Stimulated activated CD4-positive, alpha-beta T cell treated with anti-CD3 and anti-CD28 coated beads, Interleukin-15, amount 100 ng/mL, for 1 hour (primary cell): ENCODE results near the gene SAP30BP.

Experiments
- DNase-seq, 2 donors: peaks; one replicate each; pipeline ENCODE4 v3.0.0-alpha.2; 2020; ENCODE audit warnings: low read depth in 1 of 2, low spot score in 1 of 2

The SAP30BP gene

DNA sequence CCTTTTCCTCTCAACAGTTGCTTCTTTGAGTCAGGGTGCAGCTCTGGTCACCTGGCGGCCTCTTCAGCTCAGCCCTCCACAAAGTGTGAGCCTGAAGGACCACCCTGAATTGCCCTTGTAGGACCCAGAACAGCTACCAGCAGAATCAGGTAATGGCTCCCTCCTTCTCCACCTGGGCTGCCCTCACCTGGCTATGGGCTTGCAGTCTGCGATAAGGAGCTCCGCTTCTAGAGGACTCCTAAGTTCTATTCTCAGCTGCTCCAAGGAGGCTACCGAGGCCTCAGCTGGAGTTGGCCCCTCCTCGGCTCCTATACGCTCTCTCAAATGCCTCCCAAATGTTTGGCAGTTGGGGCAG is 20.5 kb upstream of the SAP30BP start:
- no peak for DNase-seq

DNA sequence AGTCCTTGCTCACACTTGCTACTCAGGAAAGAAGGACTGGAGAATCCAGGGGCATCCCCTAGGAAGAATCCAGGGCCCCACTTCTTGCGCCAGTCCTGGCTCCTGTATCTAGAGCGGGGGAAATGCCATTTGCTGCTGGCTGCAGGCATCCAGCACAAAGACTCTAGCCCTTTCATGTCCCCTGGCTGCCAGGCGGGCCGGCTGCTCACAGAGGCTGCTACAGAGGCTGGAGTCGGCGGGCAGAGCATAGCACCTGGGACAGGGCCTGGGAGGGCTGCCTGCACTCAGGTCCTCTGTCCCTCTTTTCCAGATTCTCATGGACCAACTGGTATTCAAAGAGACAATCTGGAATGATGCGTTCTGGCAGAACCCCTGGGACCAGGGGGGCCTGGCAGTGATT is 20.1 kb upstream of the SAP30BP start:
- no peak for DNase-seq

DNA sequence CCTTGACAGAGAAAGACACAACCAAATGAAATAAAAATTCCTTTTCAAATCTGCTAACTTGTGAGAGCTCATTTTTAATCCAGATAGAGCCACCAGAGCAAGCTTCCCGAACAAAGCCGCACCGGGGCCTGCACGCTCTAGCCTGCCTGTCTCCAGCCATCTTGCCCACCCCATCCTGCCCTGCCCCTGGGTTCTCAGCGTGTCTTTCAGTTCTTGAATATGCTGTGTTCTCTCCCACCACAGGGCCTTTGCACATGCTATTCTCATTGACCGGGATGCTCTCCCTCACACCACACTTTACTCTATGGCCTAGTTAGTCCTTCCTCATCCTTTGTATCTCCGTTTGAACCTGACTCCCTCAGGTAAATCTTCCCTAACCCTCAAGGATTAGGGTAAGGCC is 19.2 kb upstream of the SAP30BP start:
- DNase-seq = no peak

DNA sequence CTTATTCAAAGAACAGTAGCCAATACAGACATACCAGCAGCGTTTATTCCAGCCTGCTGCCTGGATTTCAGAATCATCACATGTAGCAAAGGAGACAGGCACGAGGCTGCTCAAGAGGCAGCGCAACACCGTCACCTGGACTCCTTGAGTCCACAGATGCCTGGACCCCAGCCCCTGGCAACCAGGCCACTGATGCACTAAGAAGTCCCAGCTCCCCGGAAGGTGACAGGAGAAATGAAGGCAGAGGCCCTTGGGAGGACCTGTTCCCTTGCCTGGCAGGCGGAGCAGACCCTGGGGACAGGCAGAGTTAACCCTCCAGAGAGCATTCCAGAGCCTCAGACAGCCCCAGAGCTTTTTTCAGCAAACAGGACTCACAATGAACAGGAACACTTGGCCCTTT is 17.5 kb upstream of the SAP30BP start:
- DNase-seq = no peak

DNA sequence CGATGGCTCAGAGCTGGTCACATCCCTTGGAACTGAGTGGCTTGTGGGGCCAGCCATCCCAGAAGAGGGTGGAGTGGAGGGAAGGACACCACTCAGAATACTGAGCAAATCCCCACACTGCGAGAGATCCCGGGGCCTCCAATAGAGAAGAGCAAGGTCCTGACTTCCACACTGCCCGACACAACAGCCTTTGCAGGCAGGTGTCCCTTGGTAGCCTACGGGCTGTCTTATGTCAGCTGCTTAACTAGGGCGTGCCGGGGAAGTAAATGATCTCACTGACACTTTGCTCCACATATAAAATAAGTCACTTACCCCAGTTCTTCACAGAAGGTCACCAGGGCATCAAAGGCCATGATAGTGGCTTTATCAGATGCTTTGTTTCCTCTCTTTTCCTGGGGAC is 16.3 kb upstream of the SAP30BP start:
- DNase-seq = no peak

DNA sequence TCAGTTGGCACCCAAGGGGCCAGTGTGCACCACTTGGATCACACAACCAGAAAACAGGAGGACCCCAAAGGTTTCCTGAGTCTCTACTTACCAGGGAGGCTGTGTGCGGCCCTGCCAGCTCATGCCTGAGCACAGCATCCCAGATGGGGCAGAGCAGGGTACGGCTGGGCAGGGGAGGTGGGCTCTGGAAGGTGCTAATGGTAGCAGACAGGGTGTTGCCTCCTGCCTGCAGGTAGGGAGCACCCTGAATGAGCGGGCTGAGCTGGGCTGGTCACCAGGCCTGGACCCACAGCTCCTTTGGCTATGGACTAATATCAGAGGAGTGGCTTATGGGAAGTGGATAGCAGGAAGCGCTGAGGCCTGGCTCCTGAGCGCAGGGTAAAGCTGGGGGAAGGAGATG is 14.8 kb upstream of the SAP30BP start:
- no peak for DNase-seq

DNA sequence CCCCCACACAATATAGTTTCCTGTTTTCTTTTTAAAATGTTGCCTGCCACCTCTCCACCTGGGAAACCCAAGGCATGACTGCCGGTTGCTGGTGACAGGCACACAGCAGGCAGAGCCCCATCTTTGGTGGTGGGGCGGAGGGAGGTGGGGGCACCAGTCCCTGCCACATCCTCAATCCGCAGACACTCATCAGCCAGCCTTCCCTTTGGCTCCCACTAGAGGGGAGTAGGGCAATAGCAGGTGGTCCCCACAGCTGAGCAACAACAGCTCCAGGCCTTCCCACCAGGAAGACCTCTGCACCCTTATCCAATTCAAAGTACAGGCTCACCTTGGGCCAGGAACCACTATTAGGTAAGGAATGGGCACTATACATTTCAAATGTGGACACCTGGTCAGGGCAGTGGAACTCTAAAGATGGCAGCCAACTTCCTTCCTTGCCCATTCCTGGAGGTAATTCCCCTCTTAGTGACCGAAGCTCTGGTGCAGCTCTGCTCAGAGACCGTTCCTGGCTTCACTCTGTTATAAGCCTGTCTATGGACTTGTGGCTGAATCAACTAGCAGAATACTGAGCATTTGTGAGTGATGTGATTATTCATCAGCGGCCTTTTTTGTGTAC is 14.1 kb upstream of the SAP30BP start:
- no peak for DNase-seq

DNA sequence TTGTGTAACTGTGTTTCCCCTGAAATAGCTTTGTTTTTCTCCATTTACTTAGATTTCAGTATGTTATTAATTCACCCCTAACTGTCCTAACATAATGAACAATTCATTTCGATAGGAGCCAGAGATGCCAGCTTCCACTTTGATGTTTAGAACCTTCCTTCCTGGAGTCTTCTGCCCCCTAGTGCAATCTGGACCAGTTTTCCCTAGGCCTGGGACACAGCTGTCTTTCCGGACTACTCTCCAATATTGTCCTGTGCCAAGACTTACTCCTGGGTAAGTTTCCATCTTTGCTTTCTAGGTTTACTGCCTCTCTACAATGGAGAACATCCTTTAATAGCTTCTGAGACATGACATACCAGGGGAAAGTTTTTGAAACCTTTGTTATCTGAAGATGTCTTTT is 13.0 kb upstream of the SAP30BP start:
- no peak for DNase-seq

DNA sequence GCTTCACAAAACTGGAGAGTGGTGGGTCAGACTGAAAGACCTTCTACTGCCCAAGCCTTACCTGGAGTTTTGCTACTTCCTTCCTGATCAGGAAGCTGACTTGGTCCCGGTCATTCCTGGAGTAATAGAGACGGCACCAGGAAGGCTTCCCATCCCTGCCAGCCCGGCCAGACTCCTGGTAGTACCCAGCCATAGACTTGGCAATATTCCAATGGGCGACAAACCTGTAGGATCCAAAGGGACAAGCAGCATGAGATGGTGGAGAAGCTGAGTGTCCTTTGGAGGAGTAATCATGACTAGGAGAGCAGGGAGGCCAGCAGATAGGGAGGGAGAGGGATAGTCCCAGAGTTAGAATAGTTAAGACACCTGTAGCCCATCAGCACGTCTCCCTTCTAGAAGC is 8.9 kb upstream of the SAP30BP start:
- DNase-seq = no peak

DNA sequence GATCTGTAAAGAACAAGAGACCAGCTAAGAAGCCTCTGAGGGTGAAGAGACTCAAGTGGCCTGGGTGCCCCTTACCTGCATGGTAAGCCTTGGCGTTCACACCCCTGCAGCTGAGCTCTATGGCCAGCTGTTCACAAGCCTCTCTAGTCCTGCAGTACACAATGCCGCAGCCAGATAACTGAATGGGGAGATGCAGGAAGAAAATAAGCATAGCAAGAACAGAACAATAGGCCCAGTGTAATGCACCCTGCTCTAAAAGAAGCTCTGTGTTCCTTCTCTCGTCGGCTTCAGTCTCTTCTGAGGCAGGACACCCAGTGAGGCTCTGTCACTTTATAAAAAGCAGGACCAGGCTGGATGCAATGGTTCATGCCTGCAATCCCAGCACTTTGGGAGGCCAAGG is 5.6 kb upstream of the SAP30BP start:
- DNase-seq = no peak

DNA sequence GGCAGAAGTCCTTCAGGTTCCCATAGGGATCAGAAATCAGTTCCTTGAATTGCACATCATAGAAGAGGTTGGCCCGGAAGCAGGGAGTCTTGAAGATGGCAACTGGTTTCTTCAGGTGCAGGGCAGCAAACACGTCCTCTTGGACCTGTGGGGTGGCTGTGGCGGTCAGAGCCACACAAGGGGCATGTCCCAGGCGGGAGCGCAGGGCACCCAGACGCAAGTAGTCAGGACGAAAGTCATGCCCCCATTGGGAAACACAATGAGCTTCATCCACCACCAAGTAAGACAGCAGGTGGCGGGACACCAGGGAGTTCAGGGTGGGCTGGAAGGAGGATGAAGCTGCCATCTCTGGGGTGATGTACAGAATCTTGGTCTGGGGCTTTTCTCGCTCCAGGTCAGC is 4.6 kb upstream of the SAP30BP start:
- DNase-seq = no peak

DNA sequence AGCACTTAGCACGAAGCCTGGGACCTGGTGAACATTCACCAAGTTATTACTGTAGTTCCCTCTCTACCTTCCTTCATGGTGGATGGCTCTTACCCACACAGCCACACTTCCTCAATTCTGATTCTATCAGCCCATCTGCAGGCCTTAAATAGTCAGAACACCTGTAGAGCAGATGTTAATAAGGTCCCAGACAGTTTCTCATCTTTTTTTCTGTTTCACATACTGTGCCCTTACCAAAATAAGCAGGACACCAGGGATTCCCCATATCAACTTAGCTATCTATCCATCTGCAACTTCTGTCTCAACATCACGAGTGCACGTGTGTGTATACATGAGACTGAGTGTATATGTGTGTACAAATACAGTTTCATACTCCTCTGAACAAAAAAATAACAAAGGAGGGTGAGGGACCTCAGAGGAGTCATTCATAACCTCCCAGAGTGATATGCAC is 3.0 kb upstream of the SAP30BP start:
- DNase-seq = no peak

DNA sequence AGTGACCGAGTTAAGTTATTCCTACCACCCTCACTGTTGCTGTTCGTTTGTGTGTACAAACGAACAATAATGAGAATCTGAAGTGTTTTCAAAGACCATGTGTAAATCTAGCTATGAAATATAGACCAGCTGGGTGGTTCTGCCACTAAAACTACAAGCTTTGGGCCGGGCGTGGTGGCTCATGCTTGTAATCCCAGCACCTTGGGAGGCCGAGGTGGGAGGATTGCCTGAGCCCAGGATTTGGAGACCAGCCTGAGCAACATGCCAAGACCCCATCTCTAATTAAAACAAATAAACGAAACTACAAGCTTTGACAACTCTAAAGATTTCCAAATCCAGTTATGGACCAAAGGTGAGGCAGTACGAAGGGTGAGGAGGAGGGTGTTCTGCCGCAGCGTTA is 1.2 kb upstream of the SAP30BP start:
- DNase-seq = no peak

DNA sequence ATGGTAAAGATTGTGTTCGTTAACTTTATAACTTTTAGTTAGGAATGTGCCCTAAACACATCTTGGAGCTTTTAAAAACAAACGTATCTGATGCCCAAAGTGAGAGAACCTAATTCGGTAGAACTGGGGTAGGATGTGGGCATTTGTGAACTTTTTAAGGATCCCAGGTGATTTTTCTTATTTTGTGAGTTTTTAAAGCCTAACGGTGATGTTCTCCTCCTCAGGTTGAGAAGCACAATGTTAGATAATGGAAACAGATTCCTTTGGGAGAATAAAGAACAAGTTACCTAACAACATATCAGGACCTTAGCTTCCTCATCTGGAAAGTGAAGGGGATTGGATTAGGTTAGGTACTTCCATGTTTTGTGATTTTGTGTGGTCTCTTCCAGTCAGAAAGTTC is 687 bp downstream of the SAP30BP start:
- DNase-seq = no peak

DNA sequence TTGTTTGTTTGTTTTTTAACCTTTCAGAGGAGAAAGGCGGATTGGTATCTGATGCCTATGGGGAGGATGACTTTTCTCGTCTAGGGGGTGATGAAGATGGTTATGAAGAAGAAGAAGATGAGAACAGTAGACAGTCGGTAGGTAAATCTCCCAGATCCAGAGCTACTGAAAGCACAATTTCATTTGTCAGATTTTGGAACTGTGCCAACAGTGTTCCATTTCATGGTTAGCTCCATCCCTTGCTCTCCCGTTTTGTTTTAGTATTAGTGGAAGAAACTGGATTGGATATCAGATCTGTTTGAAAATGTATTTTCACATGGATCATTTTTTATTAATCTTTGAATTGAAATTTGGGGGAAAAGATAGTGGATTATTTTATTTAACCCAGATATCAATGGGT is 1.4 kb downstream of the SAP30BP start:
- no peak for DNase-seq

DNA sequence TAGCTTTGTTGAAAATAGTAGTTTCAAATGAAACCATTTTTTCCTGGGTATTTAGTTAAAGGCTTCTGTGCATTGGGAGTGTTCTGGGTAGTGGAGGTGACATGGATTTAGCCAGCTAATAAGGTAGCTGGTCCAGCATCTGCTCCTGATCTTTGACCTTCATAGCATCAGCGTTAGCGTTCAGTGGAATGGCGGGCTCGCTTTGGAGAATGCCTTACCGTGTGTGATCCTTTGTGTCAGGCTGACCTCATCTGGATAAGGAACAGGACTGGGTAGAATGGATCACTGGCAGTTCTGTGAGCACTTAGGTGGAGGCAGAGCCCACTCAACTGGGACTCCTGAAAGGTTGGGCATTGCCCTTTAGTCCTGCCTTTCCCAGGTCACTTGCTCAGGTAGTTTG is 3.7 kb downstream of the SAP30BP start:
- no peak for DNase-seq

DNA sequence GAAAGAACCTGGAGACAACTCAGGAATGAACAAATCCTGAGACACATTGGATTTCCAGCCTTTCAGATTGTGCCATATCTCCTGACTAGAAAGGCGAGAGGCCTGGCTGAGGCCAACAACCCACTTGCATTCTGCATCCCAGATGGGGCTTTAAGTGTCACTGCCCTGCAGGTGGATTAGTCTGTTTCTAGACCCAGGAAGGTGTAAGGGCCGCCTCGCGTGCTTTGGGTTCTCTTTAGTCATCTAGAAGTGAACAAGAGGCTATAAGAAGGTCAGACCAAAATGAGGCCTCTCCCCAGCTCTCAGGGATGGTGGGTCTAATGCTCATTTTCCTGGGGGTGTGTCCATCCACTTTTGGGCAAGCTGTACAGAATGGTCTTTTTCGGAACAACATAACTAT is 4.9 kb downstream of the SAP30BP start:
- no peak for DNase-seq

DNA sequence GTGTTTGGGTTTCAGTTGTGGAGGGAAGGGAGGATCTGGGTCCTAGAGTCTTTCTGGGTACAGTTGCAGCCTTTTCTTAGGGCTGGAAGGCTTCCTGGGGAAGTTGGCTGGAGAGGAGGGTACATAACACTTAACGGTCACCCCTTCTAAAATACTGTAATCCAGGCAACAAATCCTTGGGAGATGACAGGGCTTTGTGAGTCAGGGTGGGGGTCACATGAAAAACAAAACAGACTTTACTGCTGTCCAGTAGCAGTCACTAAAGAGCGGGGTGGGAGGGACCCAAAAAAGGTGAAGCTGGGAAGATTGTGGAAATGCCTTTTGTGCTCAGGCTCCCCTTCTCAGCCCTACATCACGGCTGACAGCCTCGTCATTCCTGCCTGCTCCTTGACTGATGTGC is 6.3 kb downstream of the SAP30BP start:
- DNase-seq = no peak

DNA sequence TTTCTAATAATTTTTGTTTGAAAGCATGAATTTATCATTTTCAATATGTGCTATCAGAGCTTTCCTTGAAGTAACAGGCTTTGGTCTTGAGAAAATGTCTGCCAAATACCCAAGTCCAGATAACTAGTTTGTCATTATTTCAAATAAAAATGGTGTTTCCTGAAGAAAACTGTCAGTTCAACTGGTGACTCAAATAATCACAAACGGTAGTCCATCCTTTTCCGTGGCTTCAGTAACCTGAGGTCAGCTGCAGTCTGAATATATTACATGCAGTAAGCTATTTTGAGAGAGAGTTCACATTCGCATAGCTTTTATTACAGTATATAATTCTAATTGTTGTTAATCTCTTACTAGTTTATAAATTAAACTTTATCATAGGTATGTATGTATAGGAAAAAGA is 9.3 kb downstream of the SAP30BP start:
- no peak for DNase-seq

DNA sequence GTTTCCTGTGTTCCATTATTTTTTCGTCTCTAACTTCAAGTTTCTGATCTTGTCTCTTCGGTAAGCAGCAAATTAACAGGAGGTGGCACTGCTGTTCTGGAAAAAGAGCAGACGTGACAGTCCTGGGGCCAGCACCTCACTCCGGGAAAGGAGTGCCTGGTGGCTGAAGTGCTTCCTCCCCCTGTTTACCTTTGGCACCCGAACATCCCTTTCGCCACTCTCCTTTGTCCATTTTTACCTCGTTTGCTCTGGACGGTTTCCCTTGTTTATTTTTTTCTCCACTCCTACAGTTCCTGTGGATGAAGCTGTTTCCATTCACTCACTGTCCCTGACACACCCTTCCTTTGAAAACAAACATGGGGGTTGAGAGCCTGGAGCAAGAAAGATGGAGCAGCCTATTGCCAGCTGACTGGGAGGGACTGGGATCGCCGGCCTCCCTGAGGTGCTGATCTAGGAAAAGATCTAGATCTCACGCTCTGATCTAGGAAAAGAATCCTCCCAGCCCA is 12.6 kb downstream of the SAP30BP start:
- DNase-seq = no peak

DNA sequence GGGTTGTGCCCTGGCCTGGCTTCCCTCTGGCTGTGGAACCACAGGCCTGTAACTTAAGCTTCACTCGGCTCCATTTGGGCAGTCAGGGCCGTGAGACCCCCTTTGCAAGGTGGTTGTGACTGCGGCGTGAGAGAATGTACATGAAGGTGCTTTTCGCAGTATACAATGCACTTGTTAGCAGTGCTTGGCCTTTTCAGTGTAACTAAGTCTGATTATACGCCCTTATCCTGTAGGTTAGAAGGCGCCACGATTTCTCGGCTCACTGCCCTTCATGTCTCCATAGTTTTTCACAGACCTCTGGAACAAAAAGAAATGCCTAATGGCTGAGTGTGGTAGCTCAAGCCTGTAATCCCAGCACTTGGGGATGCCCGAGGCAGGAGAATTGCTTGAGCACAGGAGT is 13.3 kb downstream of the SAP30BP start:
- no peak for DNase-seq

DNA sequence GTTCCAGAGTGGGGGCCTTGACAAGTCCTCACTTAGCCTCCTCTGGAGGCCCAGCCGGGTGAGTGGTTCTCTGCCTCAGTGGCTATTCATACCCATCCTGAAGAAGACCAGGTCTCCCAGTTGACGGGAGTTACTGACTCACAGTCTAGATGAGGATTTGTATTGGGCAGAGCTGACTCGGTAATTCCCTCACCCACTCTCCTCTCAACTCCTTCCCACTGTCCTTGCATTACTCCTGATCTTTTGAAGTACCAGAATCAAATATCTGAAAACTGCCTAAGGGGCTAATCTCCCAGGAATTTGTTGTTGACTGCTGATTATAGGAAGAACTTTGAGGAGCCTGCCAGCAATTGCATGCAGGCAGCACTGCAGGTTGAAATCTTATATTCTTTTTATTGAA is 14.2 kb downstream of the SAP30BP start:
- DNase-seq = no peak

DNA sequence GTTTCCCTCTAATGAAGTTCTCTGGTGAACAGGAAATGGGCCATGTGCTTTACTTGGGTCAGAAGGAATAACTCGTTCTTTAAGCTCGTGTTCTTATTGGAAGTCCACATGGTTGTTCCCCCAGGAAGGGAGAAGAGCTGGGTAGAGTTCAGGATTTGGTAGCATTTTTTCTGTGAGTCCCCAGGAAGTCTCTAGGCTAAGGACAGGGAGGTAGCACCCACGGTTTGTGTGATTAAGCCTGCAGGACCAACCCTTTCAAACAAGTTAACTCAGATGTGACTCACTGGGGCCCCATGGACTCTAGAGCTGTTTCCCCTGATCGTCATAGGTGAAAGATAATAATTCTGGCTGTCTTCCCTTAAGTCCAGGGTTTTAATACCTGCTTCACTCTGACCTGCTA is 16.4 kb downstream of the SAP30BP start:
- no peak for DNase-seq

DNA sequence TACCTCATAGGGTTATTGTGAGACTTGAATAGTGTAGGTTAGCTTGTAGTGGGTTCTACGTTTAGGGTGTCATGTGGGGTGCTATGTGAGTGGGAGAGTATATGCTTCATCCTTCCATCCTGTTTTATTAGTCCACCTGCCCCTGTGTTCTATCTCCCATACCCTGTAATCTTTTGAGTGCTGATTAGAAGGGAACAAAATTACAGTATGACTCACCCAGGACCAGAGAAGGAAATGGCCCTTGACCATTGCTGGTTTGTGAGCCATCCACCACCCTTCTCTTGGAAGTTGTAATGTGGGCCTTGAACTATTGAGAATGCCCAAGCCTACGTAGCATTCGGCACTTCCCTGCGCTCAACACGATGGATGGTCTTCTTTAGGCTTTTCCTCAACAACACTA is 17.1 kb downstream of the SAP30BP start:
- DNase-seq = no peak
